HepG2 (cell line): Measurements from ENCODE around the gene ZDHHC8. TPM values are rescaled to one million over a fixed set of nuclear protein-coding genes. Genes with fewer than 3 reads are reported as not detected.

Experiments
- ATAC-seq: fragments of 200-7000 bp; cut with Tn5 transposase; 3 replicates; pipeline ENCODE4 v1.9.1; 2020; ENCODE audit warnings: mild to moderate bottlenecking, moderate library complexity
- BruUV-seq: library from RNA; stranded (reverse); fragments of 400-500 nt; replicated peaks from 2 replicates; lab custom pipeline; 2021; lab: Mats Ljungman, UMichigan
- CTCF ChIA-PET: fragments of 300-600 bp; formaldehyde crosslinking; extraction: SDS; loops from one replicate; lab custom pipeline; 2021; ENCODE audit warnings: low total read pairs, inconsistent platforms, low intra/inter-chr PET ratio; lab: Yijun Ruan, JAX
- POLR2A ChIA-PET: fragments of 350-600 bp; sonication (Branson Sonifier 250); formaldehyde crosslinking; loops from one replicate; lab custom pipeline; 2020; ENCODE audit warnings: antibody characterized with exemption, inconsistent platforms; lab: Yijun Ruan, JAX
- DNase-seq: peaks from one replicate; pipeline ENCODE4 v3.0.0-alpha.2; 2015; ENCODE audit warnings: low spot score
- FAIRE-seq: peaks from 3 replicates; lab custom pipeline; 2011; peaks lifted over from hg19 to GRCh38; lab: Jason Lieb, UNC
- H2AFZ ChIP-seq: one replicate; pipeline ENCODE4 v1.6.1; 2011; ENCODE audit warnings: low read length, inconsistent platforms
- H3K27ac ChIP-seq: fragments of 300-600 bp; 3 replicates; pipeline ENCODE4 v1.8.0; 2011; ENCODE audit warnings: mixed run types, mild to moderate bottlenecking, mixed read lengths, low read length, inconsistent platforms; ENCODE audit not compliant: insufficient read depth; ENCODE audit errors: extremely low read length
- H3K27me3 ChIP-seq, 2 experiments: fragments of 200-600 bp in 1 of 2; 2 replicates in 1 of 2; 3 replicates in 1 of 2; pipeline versions ENCODE4 v1.6.0 to v1.8.0; 2011; ENCODE audit warnings: low read length in 2 of 2, mild to moderate bottlenecking in 2 of 2, moderate library complexity in 2 of 2, inconsistent platforms in 1 of 2; ENCODE audit not compliant: insufficient read depth in 2 of 2, control insufficient read depth in 1 of 2
- H3K36me3 ChIP-seq, 2 experiments: fragments of 200-600 bp in 1 of 2; replicated peaks in 1 of 2; 2 replicates in 1 of 2; 3 replicates in 1 of 2; pipeline versions ENCODE4 v1.5.1 to v1.8.0; 2011; ENCODE audit warnings: low read length in 2 of 2, inconsistent platforms in 1 of 2; ENCODE audit not compliant: insufficient read depth in 2 of 2, control insufficient read depth in 1 of 2
- H3K4me1 ChIP-seq: 2 replicates; pipeline ENCODE4 v1.5.1; 2012; ENCODE audit warnings: low read length, inconsistent platforms; ENCODE audit not compliant: insufficient read depth
- H3K4me2 ChIP-seq: 2 replicates; pipeline ENCODE4 v1.6.0; 2011; ENCODE audit warnings: low read depth, low read length, inconsistent platforms
- H3K4me3 ChIP-seq, 3 experiments: fragments of 200-600 bp in 1 of 3; sonication (generic), shearing (Covaris generic) in 1 of 3; replicated peaks in 1 of 3; 2 replicates each; pipeline ENCODE4 v1.5.1; 2011 to 2016; ENCODE audit warnings: low read length in 3 of 3, inconsistent platforms in 2 of 3, low read depth in 2 of 3, mild to moderate bottlenecking in 2 of 3, control low read depth in 1 of 3, mixed read lengths in 1 of 3; ENCODE audit not compliant: insufficient read depth in 1 of 3
- H3K79me2 ChIP-seq: one replicate; pipeline ENCODE4 v1.6.1; 2011; ENCODE audit warnings: low read length, inconsistent platforms; ENCODE audit not compliant: insufficient read depth
- H3K9ac ChIP-seq: 2 replicates; pipeline ENCODE4 v1.6.0; 2011; ENCODE audit warnings: mild to moderate bottlenecking, low read depth, low read length, inconsistent platforms; ENCODE audit not compliant: insufficient read depth
- H3K9me3 ChIP-seq: 2 replicates; pipeline ENCODE4 v1.5.1; 2012; ENCODE audit warnings: mild to moderate bottlenecking, low read length
- H4K20me1 ChIP-seq: 2 replicates; pipeline ENCODE4 v1.6.0; 2011; ENCODE audit warnings: inconsistent platforms, mild to moderate bottlenecking, low read length, moderate library complexity; ENCODE audit not compliant: insufficient read depth
- ARID5B ChIP-seq: IDR thresholded peaks from 2 replicates; pipeline ENCODE4 v1.4.0; 2020; ENCODE audit warnings: mild to moderate bottlenecking, missing genetic modification reagents
- HNRNPK ChIP-seq: fragments of 200-400 bp; formaldehyde crosslinking; IDR thresholded peaks from 2 replicates; pipeline ENCODE4 v1.6.1; 2018; ENCODE audit warnings: low read length, low read depth, moderate library complexity, mild to moderate bottlenecking; ENCODE audit not compliant: poor library complexity, severe bottlenecking
- MNT ChIP-seq: fragments of 450-650 bp; IDR thresholded peaks from 2 replicates; pipeline ENCODE4 v1.6.1; 2016
- NCOA2 ChIP-seq: sonication (generic); formaldehyde crosslinking; IDR thresholded peaks from 2 replicates; pipeline ENCODE4 v1.8.0; 2022; ENCODE audit warnings: inconsistent platforms
- PITX1 ChIP-seq: sonication (generic); formaldehyde crosslinking; IDR thresholded peaks from 2 replicates; pipeline ENCODE4 v1.5.1; 2020; ENCODE audit warnings: mild to moderate bottlenecking, missing genetic modification reagents
- PRMT3 ChIP-seq: sonication (generic); formaldehyde crosslinking; IDR thresholded peaks from 2 replicates; pipeline ENCODE4 v1.8.1; 2022; ENCODE audit warnings: low read depth, mild to moderate bottlenecking, moderate library complexity, missing genetic modification reagents, borderline replicate concordance
- SKI ChIP-seq: fragments of 450-650 bp; IDR thresholded peaks from one replicate; pipeline ENCODE4 v1.6.1; 2018; ENCODE audit warnings: mild to moderate bottlenecking; ENCODE audit not compliant: partially characterized antibody
- WGBS: methylation state at CpG from one replicate; pipeline ENCODE4 v1.1.6; 2017; ENCODE audit warnings: low lambda C conversion rate; 5-methylcytosine and 5-hydroxymethylcytosine counted together
- in situ Hi-C: cut with HindIII; loops from 2 replicates; pipeline ENCODE4 v1.10.0; 2017; ENCODE audit warnings: low pct_unique_long_range_greater_than_20kb; ENCODE audit not compliant: extremely low pct_ligation_motif_present
- intact Hi-C: fragments of 100-400 bp; cut with micrococcal nuclease; formaldehyde crosslinking; loops from one replicate; pipeline ENCODE4 v1.10.0; 2022; ENCODE audit not compliant: unreplicated experiment
- polyA plus RNA-seq, 8 experiments: library from polyadenylated mRNA; depleted of rRNA in 3 of 8; stranded (reverse) in 7 of 8; unstranded in 1 of 8; fragments of >200 nt; fragmentation: Illumina TruSeq in 4 of 8; extraction: Trizol in 4 of 8; gene quantifications; 2 replicates each; pipeline versions ENCODE4 v1.2.1 to v1.2.3, GENCODE V29; 2011 to 2016; ENCODE audit warnings: low read depth in 4 of 8, missing spikeins in 1 of 8, mixed read lengths in 1 of 8; ENCODE audit not compliant: insufficient read depth in 1 of 8
- total RNA-seq, 5 experiments: library from RNA; depleted of rRNA; stranded (reverse); fragments of >200 nt; fragmentation: Illumina TruSeq; extraction: Trizol; gene quantifications; 2 replicates each; pipeline ENCODE4 v1.2.3, GENCODE V29; 2016; ENCODE audit warnings: low read depth in 1 of 5

Gene ZDHHC8
- total and polyA plus RNA-seq, 2 of the 13 experiments (the other 11 are each of a cell fraction or from before 2014, with no cell fraction given) = 7.5 to 21.3 TPM

GRCh38 chr22:20118300-20119020 is 13.1 kb upstream of the ZDHHC8 start:
- in situ Hi-C loops = no loop called here
- TSS peak; percentile 74 for BruUV-seq
- Histone ChIP-seq H3K4me3 (peak overlapping the region; percentile 87 to 94 (median 90)), H2AFZ (no peak overlapping the region), H3K9ac (peak overlapping the region; percentile 90), H3K27me3 (no peaks in the 10 kb centered on the region; a peak in 1 of 5 replicates), H3K4me1 (peaks cover 55% of the 10 kb centered on the region), H3K36me3 (peaks cover 17 to 67% of the 10 kb centered on the region in 2 experiments), H4K20me1 (0 out of 2 replicates have a peak, but pooled peaks cover 3% of the 10 kb centered on the region), H3K9me3 (no peaks in the 10 kb centered on the region), H3K27ac (peak overlapping the region; percentile 83), H3K4me2 (peak overlapping the region; percentile 81), H3K79me2 (peaks cover 67% of the 10 kb centered on the region)
- intact Hi-C loops = loop anchor here (5.0 kb wide), 1 partner anchor 36 kb away; the partner anchor contains the start of gene DGCR8
- DNase-seq (no peak), FAIRE-seq (no peak), ATAC-seq (no peak)
- under 1% methylated on average over 6 of the region's 8 CpGs for WGBS
- TF ChIP-seq PRMT3 = no peak
- TF ChIP-seq HNRNPK = no peak
- 0 out of 2 replicates have a peak, but pooled peaks have one; percentile 0 for TF ChIP-seq NCOA2 (CRISPR knock-in tag)
- POLR2A ChIA-PET = interaction anchor here (1.1 to 2.2 kb wide), 4 partner anchors 8 to 108 kb away, joined by 3 to 15 read pairs (median 4); no protein-coding TSS in a partner anchor
- CTCF ChIA-PET = no interaction called here

- ATAC-seq (no peak), DNase-seq (no peak), FAIRE-seq (no peak)
- intact Hi-C loops (no loop called here), in situ Hi-C loops (no loop called here)
- 0 out of 2 replicates have a peak, but pooled peaks cover 6% of the 10 kb centered on the region for H4K20me1 ChIP-seq
- no peak overlapping the region for H3K4me3 ChIP-seq
- CTCF ChIA-PET = no interaction called here
- H3K9ac ChIP-seq = no peak overlapping the region
- BruUV-seq = no TSS peak
- H3K4me1 ChIP-seq = peaks cover 41% of the 10 kb centered on the region
- H3K36me3 ChIP-seq = peaks cover 30 to 73% of the 10 kb centered on the region in 2 experiments
- H3K9me3 ChIP-seq = no peaks in the 10 kb centered on the region
- WGBS = 99% methylated on average over 14 of the region's 22 CpGs
- POLR2A ChIA-PET = no interaction called here
- H3K27me3 ChIP-seq = no peaks in the 10 kb centered on the region; a peak in 1 of 5 replicates
- H3K79me2 ChIP-seq = peaks cover 48% of the 10 kb centered on the region
- no peak overlapping the region for H3K4me2 ChIP-seq
- no peak overlapping the region for H2AFZ ChIP-seq
- no peak overlapping the region for H3K27ac ChIP-seq
- TF ChIP-seq PITX1 (no peak), SKI (no peak), ARID5B (no peak), MNT (no peak)
Observed at GRCh38 chr22:20121856-20122415, 9.7 kb upstream of the ZDHHC8 start.
